KOPT-K1 (cell line): Measurements from ENCODE around the gene GHRH.

Experiments used
- H3K27ac ChIP-seq: fragments of 200-600 bp; sonication (generic); 2 replicates; pipeline ENCODE4 v1.5.1; 2016; ENCODE audit warnings: antibody characterized with exemption, mild to moderate bottlenecking, low read depth, low read length; ENCODE audit not compliant: poor library complexity, severe bottlenecking
- H3K36me3 ChIP-seq: fragments of 200-600 bp; sonication (generic); 2 replicates; pipeline ENCODE4 v1.5.1; 2017; ENCODE audit warnings: antibody characterized with exemption, mild to moderate bottlenecking, low read length, moderate library complexity; ENCODE audit not compliant: insufficient read depth
- H3K9me3 ChIP-seq: fragments of 200-600 bp; sonication (generic); 2 replicates; pipeline ENCODE4 v1.5.1; 2017; ENCODE audit warnings: antibody characterized with exemption, low read length, mild to moderate bottlenecking; ENCODE audit not compliant: insufficient read depth, poor library complexity, severe bottlenecking

Gene GHRH

DNA sequence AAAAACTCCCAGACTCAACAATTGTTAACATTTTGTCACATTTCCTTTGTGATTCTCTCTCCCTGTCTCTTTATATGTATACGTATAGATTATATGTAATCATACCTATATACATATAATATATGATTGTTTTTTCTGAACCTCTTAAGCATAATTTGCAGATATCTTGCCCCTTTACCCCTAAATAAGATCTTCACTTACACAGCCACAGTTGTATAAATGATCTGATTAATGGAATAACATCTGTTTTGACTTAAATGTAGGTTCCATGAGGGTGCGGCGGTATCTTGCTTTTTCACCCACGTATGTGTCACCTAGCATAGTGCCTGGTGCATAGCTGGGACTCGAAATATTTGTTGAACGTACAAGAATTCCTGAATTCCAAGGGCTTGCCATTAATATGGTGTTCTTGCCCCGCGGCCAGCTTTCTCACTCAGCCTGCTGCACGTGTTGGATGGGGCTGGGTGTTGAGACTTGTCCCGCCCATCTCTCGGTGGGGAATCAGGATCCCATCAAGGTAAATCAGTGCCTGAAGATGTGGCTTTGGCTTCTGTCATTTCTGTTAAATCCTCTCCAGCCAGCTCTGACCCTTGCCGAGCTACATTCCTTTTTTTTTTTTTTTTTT, 17.5 kb upstream of the GHRH start:
- no peak overlapping the region for H3K27ac ChIP-seq
- H3K9me3 ChIP-seq, result no peaks in the 10 kb centered on the region

DNA sequence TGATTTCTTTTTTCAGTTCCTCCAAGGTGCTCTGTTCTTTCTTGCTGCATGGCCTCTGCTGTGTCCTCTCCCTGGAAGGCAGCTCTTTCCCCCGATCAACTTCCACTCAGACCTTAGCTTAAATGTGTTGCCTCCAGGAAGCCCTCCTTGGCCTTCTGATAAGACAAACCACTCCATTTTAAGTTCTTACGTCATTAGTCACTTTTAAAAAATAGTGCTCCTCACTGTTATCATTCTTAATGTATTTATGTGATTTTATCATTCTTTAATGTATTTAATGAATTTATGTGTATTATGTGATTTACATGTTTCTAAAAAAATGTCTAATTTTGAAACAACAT, 15.6 kb upstream of the GHRH start:
- Histone ChIP-seq H3K27ac (no peak overlapping the region), H3K9me3 (no peaks in the 10 kb centered on the region), H3K36me3 (no peaks in the 10 kb centered on the region)

More for the DNA sequence above, 17.5 kb upstream of the GHRH start:
- H3K36me3 ChIP-seq, result no peaks in the 10 kb centered on the region

DNA sequence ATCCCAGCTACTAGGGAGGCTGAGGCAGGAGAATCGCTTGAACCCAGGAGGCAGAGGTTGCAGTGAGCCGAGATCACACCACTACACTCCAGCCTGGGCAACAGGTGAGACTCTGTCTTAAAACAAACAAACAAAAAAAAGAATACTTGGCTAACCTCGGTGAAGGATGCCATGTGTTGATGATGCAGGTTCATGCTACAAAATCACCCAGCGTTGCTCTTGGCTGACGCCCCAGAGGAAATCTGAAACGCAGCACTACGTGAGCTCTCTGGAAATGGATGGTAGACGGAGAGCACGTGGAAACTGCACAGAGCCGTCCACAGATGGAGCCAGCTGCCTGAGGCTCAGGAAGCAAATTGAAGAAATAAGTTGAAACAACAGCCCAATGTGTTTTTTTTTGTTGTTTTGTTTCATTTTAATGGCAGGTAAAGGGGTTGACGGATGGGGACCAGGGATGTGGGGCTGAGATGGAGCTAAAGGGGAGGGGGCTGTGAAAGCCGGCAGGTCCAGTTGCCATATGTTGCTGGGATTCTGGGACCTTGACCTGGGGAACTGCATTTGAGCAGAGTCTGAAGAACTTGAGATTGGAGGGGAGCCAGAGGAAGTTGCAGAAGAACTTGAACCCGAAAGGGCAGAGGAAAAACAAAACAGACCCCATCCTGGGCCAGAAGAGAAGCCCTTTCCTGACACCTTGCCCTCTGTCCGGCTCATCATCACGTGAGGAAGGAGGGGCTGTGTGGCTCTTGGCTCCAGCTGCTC, 15.1 kb upstream of the GHRH start:
- Histone ChIP-seq H3K36me3 (no peaks in the 10 kb centered on the region), H3K9me3 (no peaks in the 10 kb centered on the region), H3K27ac (no peak overlapping the region)

DNA sequence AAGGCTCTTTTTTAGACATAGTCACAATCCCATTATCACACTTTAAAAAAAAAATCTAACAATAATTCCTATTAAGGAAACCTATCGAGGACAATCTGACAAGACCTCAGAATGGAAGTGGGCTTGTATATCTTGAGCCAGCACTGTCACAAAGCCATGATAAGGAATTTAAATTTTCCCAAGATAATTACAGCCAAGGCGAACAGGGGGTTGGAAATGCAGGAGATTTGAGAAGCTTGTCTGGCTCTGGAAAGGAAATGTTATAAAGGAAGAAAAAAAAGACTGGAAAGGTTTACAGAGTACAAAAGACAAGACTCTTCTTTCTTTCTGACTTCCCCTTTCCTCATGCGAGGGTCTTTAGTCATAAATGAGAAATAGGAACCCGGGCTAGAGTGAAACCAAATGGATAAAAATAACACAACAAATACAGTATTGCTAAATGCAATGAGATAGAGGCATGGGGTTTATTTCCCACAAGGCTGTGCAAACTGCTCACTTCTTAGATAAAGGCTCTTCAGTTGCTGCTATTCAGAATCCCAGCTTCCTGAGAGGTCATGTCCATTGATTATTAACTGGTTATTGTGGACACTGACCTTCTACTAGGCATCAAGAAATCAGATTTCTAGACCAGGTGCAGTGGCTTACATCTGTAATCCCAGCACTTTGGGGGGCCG, 13.4 kb upstream of the GHRH start:
- H3K9me3 ChIP-seq, result no peaks in the 10 kb centered on the region
- no peak overlapping the region for H3K27ac ChIP-seq
- no peaks in the 10 kb centered on the region for H3K36me3 ChIP-seq

DNA sequence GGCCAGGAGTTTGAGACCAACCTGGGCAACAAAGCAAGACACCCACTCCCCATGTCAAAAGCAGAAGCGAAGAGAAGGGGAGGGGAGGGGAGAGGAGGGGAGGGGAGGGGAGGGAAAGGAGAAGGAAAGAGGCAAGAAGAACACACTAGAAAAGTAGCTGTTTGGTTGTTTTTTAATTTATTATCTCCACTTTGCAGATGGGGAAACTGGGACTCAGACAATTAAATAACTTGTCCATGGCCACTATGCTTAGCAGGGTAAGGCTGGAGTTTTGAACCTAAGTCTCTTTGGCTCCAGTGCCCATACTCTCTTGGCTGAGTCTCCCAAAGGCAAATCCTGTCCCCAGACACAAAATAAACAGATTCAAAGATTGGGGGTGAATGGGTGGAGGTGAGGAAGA, 12.4 kb upstream of the GHRH start:
- H3K36me3 ChIP-seq, result no peaks in the 10 kb centered on the region
- no peaks in the 10 kb centered on the region for H3K9me3 ChIP-seq
- H3K27ac ChIP-seq, result no peak overlapping the region

DNA sequence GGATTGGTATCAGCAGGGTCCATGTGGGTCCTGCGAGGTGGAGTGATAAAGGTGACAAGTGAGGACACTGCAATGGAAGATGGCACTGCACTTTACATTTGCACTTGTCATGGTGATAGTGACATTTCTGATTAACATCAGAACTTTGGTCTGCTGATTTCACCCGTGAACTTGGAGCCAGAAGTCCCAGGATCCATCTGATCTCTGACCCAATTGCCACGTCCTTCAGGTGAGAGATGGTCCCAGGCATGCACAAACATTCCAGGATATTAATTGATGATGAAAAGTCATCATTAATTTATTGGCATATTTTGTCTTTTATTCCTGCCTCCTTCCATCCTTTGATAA, 9.8 kb upstream of the GHRH start:
- no peaks in the 10 kb centered on the region for H3K9me3 ChIP-seq
- H3K36me3 ChIP-seq, result no peaks in the 10 kb centered on the region
- no peak overlapping the region for H3K27ac ChIP-seq

DNA sequence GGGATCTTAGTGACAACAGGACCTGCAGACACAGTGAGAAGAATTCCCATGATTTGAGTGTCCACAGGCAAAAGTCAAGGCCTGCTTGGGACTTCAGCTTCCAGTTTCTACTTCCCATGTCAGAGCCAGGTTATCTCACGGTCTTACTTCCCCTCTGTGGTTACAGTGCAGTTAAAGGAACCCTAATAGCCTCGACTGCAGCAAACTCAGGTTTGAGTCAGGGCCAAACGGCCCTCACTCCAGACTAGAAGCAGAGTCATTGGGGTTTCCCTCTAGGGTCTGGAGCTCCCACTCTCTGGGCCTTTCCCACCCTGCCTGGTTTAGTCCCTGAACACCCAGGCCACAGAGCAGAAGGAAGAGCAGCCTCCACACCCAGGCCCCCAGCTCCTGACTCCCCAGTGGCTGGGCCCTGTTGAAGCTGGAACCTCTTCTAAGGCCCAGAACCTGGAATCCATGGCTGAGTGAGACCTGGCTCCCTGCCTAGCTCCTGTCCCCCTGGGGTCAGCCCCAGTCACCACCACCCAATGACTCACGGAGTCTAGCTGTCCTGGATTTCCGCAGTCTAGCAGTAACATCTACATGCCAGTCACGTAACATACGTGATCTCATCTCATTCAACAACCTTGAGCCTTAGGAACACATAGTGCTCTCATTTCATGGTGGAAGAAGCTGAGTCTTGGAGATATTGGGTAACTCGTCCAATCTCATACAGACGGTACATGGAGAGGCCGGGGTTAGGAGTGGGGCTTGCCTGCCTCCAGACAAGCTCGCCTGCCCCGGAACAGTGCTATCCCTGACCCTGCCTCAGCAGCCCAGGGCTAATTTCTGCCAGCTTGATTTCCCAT, 9.2 kb upstream of the GHRH start:
- Histone ChIP-seq H3K9me3 (no peaks in the 10 kb centered on the region), H3K36me3 (no peaks in the 10 kb centered on the region), H3K27ac (no peak overlapping the region)

DNA sequence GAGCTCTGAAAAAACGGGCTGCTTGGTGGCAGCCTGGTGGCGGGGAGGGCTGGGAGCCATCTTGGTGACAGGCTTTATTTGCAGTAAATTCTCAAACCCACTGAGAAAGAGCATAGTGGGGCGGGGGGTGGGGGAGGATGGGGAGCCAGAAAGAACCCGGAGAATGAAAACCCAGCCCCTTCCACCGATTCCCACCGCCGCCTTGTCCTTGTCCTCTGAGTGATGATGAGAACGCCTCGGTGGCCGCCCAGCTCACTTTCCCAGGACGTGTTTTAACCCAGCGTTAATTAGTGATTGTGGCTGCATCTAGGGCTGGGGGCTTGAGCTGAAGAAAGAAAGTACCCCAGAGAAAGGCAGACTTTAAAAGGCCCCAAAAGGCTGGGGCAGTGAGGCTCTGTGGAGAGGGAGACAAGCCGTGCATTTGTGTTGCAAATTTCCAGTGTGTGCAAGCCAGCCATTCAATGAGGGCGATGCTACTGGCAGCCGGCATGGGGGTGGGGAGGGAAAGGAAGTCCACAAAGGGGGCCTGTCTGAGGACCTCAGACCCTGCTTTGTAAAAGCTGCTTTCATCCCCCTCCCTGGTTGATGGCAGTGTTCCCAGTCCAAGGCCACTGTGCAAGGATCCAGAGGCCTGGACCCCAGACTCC, 6.2 kb upstream of the GHRH start:
- no peaks in the 10 kb centered on the region for H3K9me3 ChIP-seq
- H3K27ac ChIP-seq, result no peak overlapping the region

DNA sequence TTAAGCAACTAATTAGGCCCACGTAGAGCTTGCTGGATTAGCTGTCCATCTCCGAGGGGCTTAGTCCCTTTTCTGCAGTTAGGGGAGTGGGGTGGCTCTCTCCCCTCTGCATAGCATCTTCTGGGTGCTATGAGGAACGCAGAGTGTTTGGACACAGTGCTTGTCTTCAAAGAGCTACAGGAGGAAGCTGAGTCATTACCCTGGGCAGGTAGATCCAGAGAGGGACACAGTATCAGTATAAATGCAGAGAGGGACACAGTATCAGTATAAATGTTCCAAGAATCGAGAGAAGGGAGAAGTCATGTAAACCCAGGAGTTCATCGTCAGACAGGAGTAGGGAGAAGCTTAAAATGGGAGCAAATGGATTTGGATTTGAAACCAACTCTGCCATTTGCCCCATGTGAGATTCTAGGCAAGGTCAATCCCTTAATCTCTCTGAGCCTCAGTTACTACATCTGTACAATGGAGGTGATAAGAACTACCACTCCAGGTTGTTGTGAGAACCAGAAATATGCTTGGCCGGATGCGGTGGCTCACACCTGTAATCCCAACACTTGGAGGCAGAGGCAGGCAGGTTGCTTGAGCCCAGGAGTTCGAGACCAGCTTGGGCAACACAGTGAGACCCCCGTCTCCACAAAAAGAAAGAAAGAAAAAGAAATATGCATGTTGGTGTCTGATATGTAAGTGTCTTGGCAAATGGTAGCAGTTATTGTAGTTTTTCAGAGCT, 5.5 kb upstream of the GHRH start:
- Histone ChIP-seq H3K9me3 (no peaks in the 10 kb centered on the region), H3K27ac (no peak overlapping the region), H3K36me3 (no peaks in the 10 kb centered on the region)

More for the DNA sequence above, 6.2 kb upstream of the GHRH start:
- no peaks in the 10 kb centered on the region for H3K36me3 ChIP-seq

DNA sequence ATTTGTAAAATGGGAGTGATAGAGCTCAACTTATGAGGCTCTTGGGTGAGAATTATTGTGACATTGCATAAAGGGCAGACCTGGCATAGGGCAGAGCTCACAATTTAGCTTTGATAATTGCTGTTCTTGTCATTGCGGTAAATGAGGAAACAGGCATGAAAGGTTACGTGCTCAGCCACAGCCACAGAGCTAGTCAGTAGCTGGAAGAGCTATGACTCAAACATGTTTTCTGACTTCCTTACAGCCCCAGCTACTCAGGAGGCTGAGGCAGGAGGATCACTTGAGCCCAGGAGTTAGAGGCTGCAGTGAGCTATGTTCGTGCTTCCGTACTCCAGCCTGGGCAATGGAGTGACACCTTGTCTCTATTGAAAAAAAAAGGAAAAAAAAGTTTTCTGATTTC, 3.5 kb upstream of the GHRH start:
- Histone ChIP-seq H3K36me3 (no peaks in the 10 kb centered on the region), H3K27ac (no peak overlapping the region), H3K9me3 (no peaks in the 10 kb centered on the region)

DNA sequence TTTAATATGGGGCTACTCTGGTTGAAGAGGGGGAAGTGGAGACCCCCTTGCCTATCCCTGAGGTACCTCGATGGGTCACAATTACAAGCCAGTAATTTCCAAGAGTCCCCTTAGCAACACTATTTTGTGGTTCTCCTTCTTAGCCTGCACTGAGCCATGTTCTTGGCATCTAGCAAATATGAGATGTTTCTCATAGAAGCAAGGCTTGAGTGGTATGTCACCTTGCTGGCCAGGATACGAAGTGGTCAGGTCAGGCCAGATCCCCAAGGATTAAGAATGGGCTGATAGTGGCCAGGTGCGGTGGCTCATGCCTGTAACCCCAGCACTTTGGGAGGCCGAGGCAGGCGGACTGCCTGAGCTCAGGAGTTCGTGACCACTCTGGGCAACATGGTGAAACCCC, 2.1 kb upstream of the GHRH start:
- no peak overlapping the region for H3K27ac ChIP-seq
- H3K9me3 ChIP-seq, result no peaks in the 10 kb centered on the region
- no peaks in the 10 kb centered on the region for H3K36me3 ChIP-seq

DNA sequence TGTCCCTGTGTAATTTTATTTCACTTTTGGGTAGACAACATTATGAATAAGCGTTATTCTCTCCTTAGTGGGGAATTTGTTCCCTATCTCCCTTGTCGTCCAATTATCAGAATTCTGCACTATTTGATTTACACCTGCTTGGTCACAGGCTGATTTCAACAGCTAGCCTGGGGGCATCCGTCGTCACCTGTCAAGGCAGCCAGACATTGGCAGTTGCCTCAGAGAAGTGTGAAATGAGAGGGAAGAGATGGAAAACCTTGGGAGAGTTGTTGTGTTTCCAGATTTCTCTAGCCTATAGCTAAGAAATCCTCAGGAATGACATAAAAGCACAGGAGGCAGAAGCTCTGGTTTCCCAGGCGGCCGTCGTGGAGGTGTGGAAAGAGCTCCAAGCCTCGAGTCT, 891 bp upstream of the GHRH start:
- H3K36me3 ChIP-seq, result no peaks in the 10 kb centered on the region
- no peak overlapping the region for H3K27ac ChIP-seq
- H3K9me3 ChIP-seq, result no peaks in the 10 kb centered on the region

DNA sequence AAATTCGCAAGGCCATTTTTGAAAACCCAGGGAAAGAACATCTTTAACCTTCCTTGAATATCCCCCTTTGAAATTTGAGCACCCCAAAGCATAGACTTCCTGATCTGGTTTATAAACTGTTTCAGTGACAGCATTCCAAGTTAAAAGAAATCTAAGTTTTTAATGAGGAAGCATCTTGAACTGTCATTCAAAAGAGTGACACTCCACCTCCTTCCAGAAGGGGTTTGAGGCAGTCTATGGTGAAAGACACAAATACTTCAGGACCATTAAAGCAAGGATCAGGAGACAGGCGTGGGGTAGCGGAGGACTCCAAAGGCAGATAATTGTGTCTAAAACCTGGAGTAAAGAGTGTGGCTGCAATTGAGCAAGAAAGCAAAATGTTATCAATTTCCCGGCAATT, 691 bp downstream of the GHRH start:
- Histone ChIP-seq H3K27ac (no peak overlapping the region), H3K36me3 (no peaks in the 10 kb centered on the region), H3K9me3 (no peaks in the 10 kb centered on the region)

DNA sequence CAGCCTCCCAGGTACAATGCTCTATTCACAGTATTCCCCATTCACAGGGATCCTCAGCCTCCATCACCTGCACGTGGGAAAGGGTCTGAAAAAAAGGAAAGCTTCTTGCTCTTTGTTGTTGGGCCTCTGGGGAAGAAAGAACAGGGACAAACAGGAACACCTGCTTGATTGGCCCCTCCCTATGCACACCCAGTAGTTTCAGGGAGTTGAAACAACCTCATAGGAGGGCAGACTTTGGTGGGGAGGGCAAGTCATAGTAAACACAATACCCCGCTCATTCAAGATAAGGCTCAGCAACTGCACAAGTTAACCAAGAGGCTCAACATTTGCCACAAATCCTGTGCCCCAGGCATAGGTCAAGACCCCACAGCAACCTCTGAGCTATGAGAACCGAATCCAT, 1.7 kb downstream of the GHRH start:
- H3K9me3 ChIP-seq, result no peaks in the 10 kb centered on the region
- no peak overlapping the region for H3K27ac ChIP-seq
- no peaks in the 10 kb centered on the region for H3K36me3 ChIP-seq
